Activated CD4-positive, alpha-beta T cell treated with anti-CD3 and anti-CD28 coated beads, Interleukin-2, amount 50 U/mL, for 1 hour (primary cell): ENCODE measurements around the gene IKZF1.

Source experiments
- DNase-seq: peaks from one replicate; pipeline ENCODE4 v3.0.0-alpha.2; 2020

Gene IKZF1

GRCh38 chr7:50284296-50284695 lies 20.2 kb upstream of the IKZF1 start:
- no peak for DNase-seq

- no peak for DNase-seq
Measured at GRCh38 chr7:50285269-50285668, 19.2 kb upstream of the IKZF1 start.

GRCh38 chr7:50287129-50287528 lies 17.4 kb upstream of the IKZF1 start:
- no peak for DNase-seq

GRCh38 chr7:50292165-50292757 lies 12.3 kb upstream of the IKZF1 start:
- no peak for DNase-seq

GRCh38 chr7:50292763-50293162 lies 11.8 kb upstream of the IKZF1 start:
- no peak for DNase-seq

GRCh38 chr7:50293509-50294179 lies 10.9 kb upstream of the IKZF1 start:
- DNase-seq = no peak

- DNase-seq = no peak
Measured at GRCh38 chr7:50295133-50295532, 9.4 kb upstream of the IKZF1 start.

- no peak for DNase-seq
Measured at GRCh38 chr7:50296799-50297198, 7.7 kb upstream of the IKZF1 start.

- DNase-seq = no peak
Measured at GRCh38 chr7:50298811-50299562, 5.5 kb upstream of the IKZF1 start.

- no peak for DNase-seq
Measured at GRCh38 chr7:50300336-50300735, 4.2 kb upstream of the IKZF1 start.

GRCh38 chr7:50302486-50303334 lies 1.8 kb upstream of the IKZF1 start:
- no peak for DNase-seq

GRCh38 chr7:50303335-50304128 lies 984 bp upstream of the IKZF1 start:
- no peak for DNase-seq

GRCh38 chr7:50304911-50305582 lies 531 bp downstream of the IKZF1 start:
- peak; percentile 65 for DNase-seq

GRCh38 chr7:50305583-50306493 lies 1.3 kb downstream of the IKZF1 start:
- DNase-seq = no peak

GRCh38 chr7:50306494-50307367 lies 2.2 kb downstream of the IKZF1 start:
- DNase-seq = no peak

GRCh38 chr7:50307368-50308032 lies 3.0 kb downstream of the IKZF1 start:
- peak; percentile 66 for DNase-seq

GRCh38 chr7:50308203-50308531 lies 3.7 kb downstream of the IKZF1 start:
- DNase-seq = no peak

GRCh38 chr7:50308532-50309385 lies 4.2 kb downstream of the IKZF1 start:
- no peak for DNase-seq
